HL-60 (cell line): ENCODE data around the gene ZNF446.
"Not testable (repeated sequence)": the region's sequence is repeated elsewhere in the genome, so short reads cannot be mapped to it uniquely, and the experiment has no call there.

Source experiments
- DNase-seq, 2 experiments: peaks; one replicate each; pipeline ENCODE4 v3.0.0-alpha.2; 2010 to 2020; ENCODE audit warnings: low read depth in 1 of 2, low spot score in 1 of 2
- H3K27ac ChIP-seq: fragments of 250-450 bp; sonication (Bioruptor Pico); replicated peaks from 2 replicates; pipeline ENCODE4 v1.5.1; 2020; ENCODE audit warnings: mild to moderate bottlenecking, moderate library complexity
- H3K27me3 ChIP-seq: fragments of 250-450 bp; sonication (Bioruptor Pico); 2 replicates; pipeline ENCODE4 v1.5.1; 2021; ENCODE audit warnings: mild to moderate bottlenecking, moderate library complexity; ENCODE audit not compliant: insufficient read depth, poor library complexity, severe bottlenecking
- H3K4me3 ChIP-seq: replicated peaks from 2 replicates; pipeline ENCODE4 v1.5.1; 2011; ENCODE audit warnings: mild to moderate bottlenecking, control low read depth, low read length; ENCODE audit not compliant: insufficient read depth
- GABPA ChIP-seq: IDR thresholded peaks from 2 replicates; pipeline ENCODE4 v1.6.1; 2012; ENCODE audit warnings: low read depth
- POLR2AphosphoS5 ChIP-seq: IDR thresholded peaks from 2 replicates; pipeline ENCODE4 v1.6.1; 2012; ENCODE audit warnings: low read depth
- SPI1 ChIP-seq: IDR thresholded peaks from 2 replicates; pipeline ENCODE4 v1.6.1; 2012; ENCODE audit warnings: low read depth, mild to moderate bottlenecking, borderline replicate concordance
- TF ChIP-seq, protein P1 (sequence below): IDR thresholded peaks from one replicate; pipeline ENCODE4 v1.5.1; 2011; ENCODE audit warnings: low read length, control low read depth, inconsistent platforms; ENCODE audit not compliant: insufficient read depth
- TF ChIP-seq, protein P2 (sequence below): IDR thresholded peaks from 2 replicates; pipeline ENCODE4 v1.6.1; 2012; ENCODE audit warnings: low read depth; ENCODE audit not compliant: insufficient replicate concordance

Gene ZNF446

DNA sequence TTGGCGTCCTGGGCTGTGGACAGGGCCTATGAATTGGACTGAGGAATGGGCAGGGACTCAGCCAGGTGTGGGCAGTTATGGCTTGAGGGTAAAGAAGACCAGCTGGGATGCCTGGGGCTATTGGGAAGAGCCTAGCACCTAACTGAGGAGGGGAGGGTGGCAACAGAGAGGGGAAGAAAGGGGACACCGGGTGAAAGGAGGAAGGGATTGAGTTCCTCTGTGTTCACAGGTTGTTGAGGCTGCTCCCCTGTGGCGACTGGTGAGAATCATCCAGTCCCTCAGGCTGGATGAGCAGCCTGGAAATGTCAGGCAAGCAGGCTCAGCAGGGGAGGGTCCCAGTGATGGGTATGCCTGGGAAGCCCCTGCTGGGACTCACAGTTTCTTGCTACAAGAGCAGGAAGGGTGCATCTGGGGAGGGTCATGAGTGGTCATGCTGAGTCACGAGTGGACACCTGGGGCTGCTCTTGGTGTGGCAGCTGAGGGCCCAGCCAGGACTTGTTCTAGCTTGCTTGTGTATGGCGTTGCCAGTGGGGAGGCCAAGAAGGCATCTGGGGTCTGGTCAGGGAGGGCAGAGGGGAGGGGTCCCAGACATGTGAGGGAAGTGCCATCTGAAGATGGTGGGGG is 7.8 kb upstream of the ZNF446 start:
- DNase-seq = peak in 1 of 2 experiments; percentile 30
- H3K27me3 ChIP-seq = no peaks in the 10 kb centered on the region
- no peak overlapping the region for H3K27ac ChIP-seq
- peak overlapping the region; percentile 8; the same call in 1 of the 2 replicates for H3K4me3 ChIP-seq
- TF ChIP-seq GABPA (no peak), POLR2AphosphoS5 (no peak), SPI1 (no peak)
- TF ChIP-seq, protein P1, sequence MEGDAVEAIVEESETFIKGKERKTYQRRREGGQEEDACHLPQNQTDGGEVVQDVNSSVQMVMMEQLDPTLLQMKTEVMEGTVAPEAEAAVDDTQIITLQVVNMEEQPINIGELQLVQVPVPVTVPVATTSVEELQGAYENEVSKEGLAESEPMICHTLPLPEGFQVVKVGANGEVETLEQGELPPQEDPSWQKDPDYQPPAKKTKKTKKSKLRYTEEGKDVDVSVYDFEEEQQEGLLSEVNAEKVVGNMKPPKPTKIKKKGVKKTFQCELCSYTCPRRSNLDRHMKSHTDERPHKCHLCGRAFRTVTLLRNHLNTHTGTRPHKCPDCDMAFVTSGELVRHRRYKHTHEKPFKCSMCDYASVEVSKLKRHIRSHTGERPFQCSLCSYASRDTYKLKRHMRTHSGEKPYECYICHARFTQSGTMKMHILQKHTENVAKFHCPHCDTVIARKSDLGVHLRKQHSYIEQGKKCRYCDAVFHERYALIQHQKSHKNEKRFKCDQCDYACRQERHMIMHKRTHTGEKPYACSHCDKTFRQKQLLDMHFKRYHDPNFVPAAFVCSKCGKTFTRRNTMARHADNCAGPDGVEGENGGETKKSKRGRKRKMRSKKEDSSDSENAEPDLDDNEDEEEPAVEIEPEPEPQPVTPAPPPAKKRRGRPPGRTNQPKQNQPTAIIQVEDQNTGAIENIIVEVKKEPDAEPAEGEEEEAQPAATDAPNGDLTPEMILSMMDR = no peak
- TF ChIP-seq, protein P2, sequence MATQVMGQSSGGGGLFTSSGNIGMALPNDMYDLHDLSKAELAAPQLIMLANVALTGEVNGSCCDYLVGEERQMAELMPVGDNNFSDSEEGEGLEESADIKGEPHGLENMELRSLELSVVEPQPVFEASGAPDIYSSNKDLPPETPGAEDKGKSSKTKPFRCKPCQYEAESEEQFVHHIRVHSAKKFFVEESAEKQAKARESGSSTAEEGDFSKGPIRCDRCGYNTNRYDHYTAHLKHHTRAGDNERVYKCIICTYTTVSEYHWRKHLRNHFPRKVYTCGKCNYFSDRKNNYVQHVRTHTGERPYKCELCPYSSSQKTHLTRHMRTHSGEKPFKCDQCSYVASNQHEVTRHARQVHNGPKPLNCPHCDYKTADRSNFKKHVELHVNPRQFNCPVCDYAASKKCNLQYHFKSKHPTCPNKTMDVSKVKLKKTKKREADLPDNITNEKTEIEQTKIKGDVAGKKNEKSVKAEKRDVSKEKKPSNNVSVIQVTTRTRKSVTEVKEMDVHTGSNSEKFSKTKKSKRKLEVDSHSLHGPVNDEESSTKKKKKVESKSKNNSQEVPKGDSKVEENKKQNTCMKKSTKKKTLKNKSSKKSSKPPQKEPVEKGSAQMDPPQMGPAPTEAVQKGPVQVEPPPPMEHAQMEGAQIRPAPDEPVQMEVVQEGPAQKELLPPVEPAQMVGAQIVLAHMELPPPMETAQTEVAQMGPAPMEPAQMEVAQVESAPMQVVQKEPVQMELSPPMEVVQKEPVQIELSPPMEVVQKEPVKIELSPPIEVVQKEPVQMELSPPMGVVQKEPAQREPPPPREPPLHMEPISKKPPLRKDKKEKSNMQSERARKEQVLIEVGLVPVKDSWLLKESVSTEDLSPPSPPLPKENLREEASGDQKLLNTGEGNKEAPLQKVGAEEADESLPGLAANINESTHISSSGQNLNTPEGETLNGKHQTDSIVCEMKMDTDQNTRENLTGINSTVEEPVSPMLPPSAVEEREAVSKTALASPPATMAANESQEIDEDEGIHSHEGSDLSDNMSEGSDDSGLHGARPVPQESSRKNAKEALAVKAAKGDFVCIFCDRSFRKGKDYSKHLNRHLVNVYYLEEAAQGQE = no peak

DNA sequence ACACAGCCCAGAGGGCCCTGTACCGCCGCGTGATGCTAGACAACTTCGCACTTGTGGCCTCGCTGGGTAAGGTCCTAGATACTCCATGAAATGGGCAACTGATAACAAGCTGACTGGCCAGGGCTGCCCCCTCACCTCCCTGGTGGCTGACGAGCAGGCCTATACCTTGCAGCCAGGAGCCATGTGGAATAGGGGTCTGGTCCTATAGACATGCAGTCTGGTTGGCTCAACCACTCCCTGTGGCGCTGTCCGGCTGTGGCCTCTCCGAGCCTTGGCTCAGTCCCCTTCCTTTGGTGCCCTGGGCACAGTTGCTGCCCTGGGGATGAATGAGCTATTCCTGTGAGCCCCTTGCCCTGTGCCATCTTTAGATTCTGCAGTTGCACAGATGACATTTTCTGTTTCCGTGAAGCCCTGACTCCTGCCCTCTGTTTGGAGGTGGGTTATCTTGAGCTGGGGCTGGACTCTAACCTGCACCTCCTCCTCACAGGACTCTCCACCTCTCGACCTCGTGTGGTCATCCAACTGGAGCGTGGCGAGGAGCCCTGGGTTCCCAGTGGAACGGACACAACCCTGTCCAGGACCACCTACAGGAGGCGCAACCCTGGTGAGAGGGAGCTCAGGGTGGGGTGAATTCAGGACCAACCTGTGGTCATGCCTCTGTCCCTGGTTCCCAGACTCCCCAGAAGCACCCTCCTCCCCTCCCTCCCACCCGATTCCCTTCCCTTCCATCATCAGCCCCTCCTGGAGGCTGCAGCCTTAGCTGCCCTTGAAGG is 6.7 kb upstream of the ZNF446 start:
- Histone ChIP-seq H3K4me3 (no peak overlapping the region), H3K27ac (no peak overlapping the region), H3K27me3 (no peaks in the 10 kb centered on the region)
- no peak for DNase-seq
- TF ChIP-seq, protein P1 = no peak
- no peak for TF ChIP-seq SPI1
- TF ChIP-seq, protein P2 = no peak
- no peak for TF ChIP-seq GABPA
- no peak for TF ChIP-seq POLR2AphosphoS5

DNA sequence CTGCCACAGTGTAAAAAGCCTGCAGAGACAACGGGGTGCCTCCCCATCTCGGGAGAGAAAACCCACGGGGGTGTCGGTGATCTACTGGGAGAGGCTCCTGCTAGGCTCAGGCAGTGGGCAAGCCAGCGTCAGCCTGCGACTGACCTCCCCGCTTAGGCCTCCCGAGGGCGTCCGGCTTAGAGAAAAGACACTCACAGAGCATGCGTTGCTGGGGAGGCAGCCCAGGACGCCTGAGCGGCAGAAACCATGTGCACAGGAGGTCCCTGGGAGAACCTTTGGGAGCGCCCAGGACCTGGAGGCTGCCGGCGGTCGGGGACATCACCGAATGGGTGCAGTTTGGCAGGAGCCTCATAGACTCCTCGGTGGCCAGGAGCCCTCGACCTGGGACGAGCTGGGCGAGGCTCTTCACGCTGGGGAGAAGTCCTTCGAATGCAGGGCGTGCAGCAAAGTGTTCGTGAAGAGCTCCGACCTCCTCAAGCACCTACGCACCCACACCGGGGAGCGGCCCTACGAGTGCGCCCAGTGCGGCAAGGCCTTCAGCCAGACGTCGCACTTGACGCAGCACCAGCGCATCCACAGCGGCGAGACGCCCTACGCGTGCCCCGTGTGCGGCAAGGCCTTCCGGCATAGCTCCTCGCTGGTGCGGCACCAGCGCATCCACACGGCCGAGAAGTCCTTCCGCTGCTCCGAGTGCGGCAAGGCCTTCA is 5.2 kb upstream of the ZNF446 start:
- not testable (repeated sequence) for H3K4me3 ChIP-seq, H3K27me3 ChIP-seq, H3K27ac ChIP-seq, DNase-seq

DNA sequence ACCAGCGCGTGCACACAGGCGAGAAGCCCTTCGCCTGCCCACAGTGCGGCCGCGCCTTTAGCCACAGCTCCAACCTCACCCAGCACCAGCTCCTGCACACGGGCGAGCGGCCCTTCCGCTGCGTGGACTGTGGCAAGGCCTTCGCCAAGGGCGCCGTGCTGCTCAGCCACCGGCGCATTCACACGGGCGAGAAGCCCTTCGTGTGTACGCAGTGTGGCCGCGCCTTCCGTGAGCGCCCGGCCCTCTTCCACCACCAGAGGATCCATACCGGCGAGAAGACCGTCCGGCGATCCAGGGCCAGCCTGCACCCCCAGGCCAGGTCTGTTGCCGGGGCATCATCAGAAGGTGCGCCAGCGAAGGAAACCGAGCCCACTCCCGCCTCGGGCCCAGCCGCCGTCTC is 4.4 kb upstream of the ZNF446 start:
- H3K27me3 ChIP-seq = no peaks in the 10 kb centered on the region
- no peak overlapping the region for H3K27ac ChIP-seq
- TF ChIP-seq, protein P2 = no peak
- TF ChIP-seq POLR2AphosphoS5 (peak; percentile 18; the same call in 1 of the 2 replicates), GABPA (no peak)
- TF ChIP-seq, protein P1 = no peak
- DNase-seq = no peak
- no peak overlapping the region for H3K4me3 ChIP-seq
